Measurements from ENCODE around the gene CADPS. TPM values are rescaled to one million over a fixed set of nuclear protein-coding genes. Genes with fewer than 3 reads are reported as not detected.
A peak's percentile ranks its signal among the peaks of the same experiment; 100 is the strongest.

CADPS gene
- total RNA-seq, 2 donors from 2014 or later = 11.7 to 20.8 TPM

DNA sequence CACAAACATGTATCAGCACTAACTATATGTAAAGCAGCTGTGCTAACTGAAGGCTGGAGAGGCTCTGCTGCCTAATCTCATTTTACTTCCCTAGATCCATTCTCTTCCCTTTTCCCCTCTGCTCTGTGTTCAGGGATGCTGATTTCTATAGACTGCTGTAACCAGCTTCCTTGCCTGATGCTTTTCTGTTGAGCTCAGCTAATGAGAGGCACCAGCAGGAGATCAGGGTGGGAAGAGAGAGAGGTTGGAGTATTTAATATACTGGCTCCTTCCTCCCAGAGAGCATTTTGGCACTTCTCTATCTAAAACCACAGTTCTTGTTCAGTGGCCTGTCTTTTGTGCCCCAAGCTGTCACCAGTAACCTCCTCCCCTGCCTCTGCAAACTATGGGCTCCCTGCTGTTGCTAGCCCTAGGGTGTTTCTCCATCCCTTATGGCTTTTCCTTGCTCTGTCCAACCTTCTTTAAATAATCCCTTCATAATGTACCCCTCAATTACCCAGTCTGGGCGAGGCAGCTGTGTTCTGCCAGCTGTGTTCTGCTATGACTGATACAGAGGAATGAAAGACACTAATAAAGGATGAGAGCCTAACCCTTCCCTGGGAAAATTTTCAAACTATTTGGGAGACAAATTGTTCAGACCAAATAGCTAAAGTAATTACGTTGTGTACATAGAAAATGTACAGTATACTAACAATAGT lies 69.5 kb downstream of the CADPS start:
- Mint-ChIP-seq H3K36me3 (ENCODE audit: low read depth) (no peaks in the 10 kb centered on the region), H3K4me3 (no peak overlapping the region), H3K27me3 (ENCODE audit: insufficient read depth) (no peaks in the 10 kb centered on the region), H3K9me3 (no peaks in the 10 kb centered on the region), H3K27ac (no peak overlapping the region), H3K4me1 (peaks cover 10% of the 10 kb centered on the region)
- Histone ChIP-seq H3K27me3 (ENCODE audit: control insufficient read depth, insufficient read depth, low read length, poor library complexity, severe bottlenecking) (no peaks in the 10 kb centered on the region), H3K36me3 (ENCODE audit: control insufficient read depth, insufficient read depth, low read length) (no peaks in the 10 kb centered on the region), H3K27ac (ENCODE audit: low read depth, low read length) (peak overlapping the region; percentile 57), H3K9me3 (ENCODE audit: control insufficient read depth, low read length) (no peaks in the 10 kb centered on the region), H3K4me3 (ENCODE audit: low read length) (no peak overlapping the region), H3K4me1 (ENCODE audit: control insufficient read depth, insufficient read depth, low read length) (peaks cover 5% of the 10 kb centered on the region), H3K9ac (ENCODE audit: extremely low read depth, low read length, poor library complexity, severe bottlenecking) (no peak overlapping the region)
- DNase-seq = peak; percentile 47
- WGBS, 2 experiments (ENCODE audit: insufficient coverage in 1 of 2, insufficient read length in 1 of 2) = 90% methylated on average over 1 of the region's 2 CpGs; no CpG with 5 or more reads in 1 of the 2 experiments
- TF ChIP-seq, protein P1, sequence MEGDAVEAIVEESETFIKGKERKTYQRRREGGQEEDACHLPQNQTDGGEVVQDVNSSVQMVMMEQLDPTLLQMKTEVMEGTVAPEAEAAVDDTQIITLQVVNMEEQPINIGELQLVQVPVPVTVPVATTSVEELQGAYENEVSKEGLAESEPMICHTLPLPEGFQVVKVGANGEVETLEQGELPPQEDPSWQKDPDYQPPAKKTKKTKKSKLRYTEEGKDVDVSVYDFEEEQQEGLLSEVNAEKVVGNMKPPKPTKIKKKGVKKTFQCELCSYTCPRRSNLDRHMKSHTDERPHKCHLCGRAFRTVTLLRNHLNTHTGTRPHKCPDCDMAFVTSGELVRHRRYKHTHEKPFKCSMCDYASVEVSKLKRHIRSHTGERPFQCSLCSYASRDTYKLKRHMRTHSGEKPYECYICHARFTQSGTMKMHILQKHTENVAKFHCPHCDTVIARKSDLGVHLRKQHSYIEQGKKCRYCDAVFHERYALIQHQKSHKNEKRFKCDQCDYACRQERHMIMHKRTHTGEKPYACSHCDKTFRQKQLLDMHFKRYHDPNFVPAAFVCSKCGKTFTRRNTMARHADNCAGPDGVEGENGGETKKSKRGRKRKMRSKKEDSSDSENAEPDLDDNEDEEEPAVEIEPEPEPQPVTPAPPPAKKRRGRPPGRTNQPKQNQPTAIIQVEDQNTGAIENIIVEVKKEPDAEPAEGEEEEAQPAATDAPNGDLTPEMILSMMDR (conservative IDR thresholded peaks at IDR 0.05) = no peak

DNA sequence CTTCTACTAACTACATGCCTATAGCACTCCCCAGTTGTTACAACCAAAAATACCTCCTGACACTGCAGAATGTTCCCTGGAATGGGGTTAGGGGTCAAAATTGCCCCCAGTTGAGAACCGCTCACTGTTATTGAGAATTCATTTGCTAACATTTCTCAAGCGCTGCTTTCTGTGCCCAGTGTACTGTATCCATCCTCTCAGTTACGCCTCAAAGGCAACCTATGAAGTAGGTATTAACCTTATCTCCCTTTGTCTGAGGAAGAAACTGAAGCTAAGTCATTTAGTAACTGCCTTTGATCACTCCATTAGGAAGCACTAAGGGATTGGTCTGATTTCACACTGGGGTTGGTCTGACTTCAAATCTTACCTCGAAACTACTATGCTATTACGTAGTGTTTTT lies 70.1 kb downstream of the CADPS start:
- Histone ChIP-seq H3K27ac (ENCODE audit: low read depth, low read length) (peak overlapping the region; percentile 57), H3K36me3 (ENCODE audit: control insufficient read depth, insufficient read depth, low read length) (no peaks in the 10 kb centered on the region), H3K9me3 (ENCODE audit: control insufficient read depth, low read length) (no peaks in the 10 kb centered on the region), H3K9ac (ENCODE audit: extremely low read depth, low read length, poor library complexity, severe bottlenecking) (no peak overlapping the region), H3K4me1 (ENCODE audit: control insufficient read depth, insufficient read depth, low read length) (peaks cover 5% of the 10 kb centered on the region), H3K27me3 (ENCODE audit: control insufficient read depth, insufficient read depth, low read length, poor library complexity, severe bottlenecking) (no peaks in the 10 kb centered on the region), H3K4me3 (ENCODE audit: low read length) (no peak overlapping the region)
- 86 to 90% methylated on average over 5 of the region's 5 CpGs for WGBS, 2 experiments (ENCODE audit: insufficient coverage in 1 of 2, insufficient read length in 1 of 2)
- H3K27me3 Mint-ChIP-seq (ENCODE audit: insufficient read depth) = no peaks in the 10 kb centered on the region
- peaks cover 10% of the 10 kb centered on the region for H3K4me1 Mint-ChIP-seq
- no peak overlapping the region for H3K4me3 Mint-ChIP-seq
- H3K9me3 Mint-ChIP-seq = no peaks in the 10 kb centered on the region
- no peak for DNase-seq
- TF ChIP-seq, protein P1 (conservative IDR thresholded peaks at IDR 0.05) = no peak
- H3K36me3 Mint-ChIP-seq (ENCODE audit: low read depth) = no peaks in the 10 kb centered on the region
- no peak overlapping the region for H3K27ac Mint-ChIP-seq

DNA sequence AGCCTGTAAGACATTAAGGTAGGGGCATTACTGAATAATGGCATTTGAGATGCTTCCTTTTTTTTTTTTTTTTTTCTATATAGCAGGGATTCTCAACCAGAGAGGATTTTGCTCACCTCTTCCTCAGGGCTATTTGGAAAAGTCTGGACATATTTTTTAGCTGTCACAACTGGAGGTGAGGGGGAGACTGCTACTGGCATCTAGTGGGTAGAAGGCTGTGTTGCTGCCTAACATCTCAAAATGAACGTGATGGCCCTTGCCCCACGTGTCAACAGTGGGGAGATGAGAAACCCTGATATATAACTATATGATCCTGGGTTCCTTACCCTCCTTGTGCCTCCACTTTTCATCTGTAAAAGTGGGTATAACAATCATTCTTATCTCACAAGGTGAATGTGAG lies 71.9 kb downstream of the CADPS start:
- Histone ChIP-seq H3K9ac (ENCODE audit: extremely low read depth, low read length, poor library complexity, severe bottlenecking) (no peak overlapping the region), H3K36me3 (ENCODE audit: control insufficient read depth, insufficient read depth, low read length) (no peaks in the 10 kb centered on the region), H3K4me1 (ENCODE audit: control insufficient read depth, insufficient read depth, low read length) (peaks cover 8% of the 10 kb centered on the region), H3K9me3 (ENCODE audit: control insufficient read depth, low read length) (no peaks in the 10 kb centered on the region), H3K4me3 (ENCODE audit: low read length) (no peak overlapping the region), H3K27me3 (ENCODE audit: control insufficient read depth, insufficient read depth, low read length, poor library complexity, severe bottlenecking) (no peaks in the 10 kb centered on the region), H3K27ac (ENCODE audit: low read depth, low read length) (no peak overlapping the region)
- Mint-ChIP-seq H3K27me3 (ENCODE audit: insufficient read depth) (no peaks in the 10 kb centered on the region), H3K4me3 (no peak overlapping the region), H3K9me3 (no peaks in the 10 kb centered on the region), H3K4me1 (peaks cover 28% of the 10 kb centered on the region), H3K27ac (no peak overlapping the region), H3K36me3 (ENCODE audit: low read depth) (no peaks in the 10 kb centered on the region)
- WGBS, 2 experiments (ENCODE audit: insufficient coverage in 1 of 2, insufficient read length in 1 of 2) = 80% methylated on average over 2 of the region's 2 CpGs; no CpG with 5 or more reads in 1 of the 2 experiments
- peak; percentile 47 for DNase-seq
- TF ChIP-seq, protein P1 (conservative IDR thresholded peaks at IDR 0.05) = peak; percentile 55

Data from endodermal cell (in vitro differentiated cells).